Thyroid gland (tissue), 4 donors: ENCODE data around the gene CD8B.

Source experiments
- CTCF ChIP-seq, 6 experiments: fragments of 200-600 bp in 3 of 6; fragments of 450-650 bp in 3 of 6; sonication (generic) in 3 of 6; IDR thresholded peaks; one replicate each; pipeline ENCODE4 v1.5.1; 2016 to 2019; ENCODE audit warnings: antibody characterized with exemption in 6 of 6, mild to moderate bottlenecking in 2 of 6, inconsistent platforms in 1 of 6, moderate library complexity in 1 of 6
- POLR2A ChIP-seq, 2 donors: fragments of 450-650 bp; IDR thresholded peaks; one replicate each; pipeline ENCODE4 v1.6.1; 2017; ENCODE audit warnings: antibody characterized with exemption in 2 of 2, mild to moderate bottlenecking in 2 of 2, moderate library complexity in 1 of 2

GRCh38 chr2:86770816-86771301, 90.8 kb downstream of the CD8B start:
- TF ChIP-seq CTCF (IDR thresholded peaks at IDR 0.05) (peak in 1 of 6 experiments; percentile 8), POLR2A (IDR thresholded peaks at IDR 0.05) (no peak)
